Panc1 (cell line): ENCODE data around the gene HMGN5. TPM values are rescaled to one million over a fixed set of nuclear protein-coding genes. Genes with fewer than 3 reads are reported as not detected.

Experiments used
- ATAC-seq: fragments of 200-7000 bp; cut with Tn5 transposase; 2 replicates; pipeline ENCODE4 v1.9.1; 2020; ENCODE audit warnings: mild to moderate bottlenecking, moderate library complexity
- BruUV-seq: library from RNA; stranded (reverse); fragments of 400-500 nt; replicated peaks from 2 replicates; lab custom pipeline; 2021; lab: Mats Ljungman, UMichigan
- CTCF ChIA-PET: fragments of 300-600 bp; sonication (Branson Sonifier 250); formaldehyde crosslinking; loops from one replicate; lab custom pipeline; 2022; ENCODE audit warnings: antibody characterized with exemption; lab: Charles Lee
- POLR2A ChIA-PET: fragments of 300-600 bp; sonication (Branson Sonifier 250); formaldehyde crosslinking; loops from one replicate; lab custom pipeline; 2022; ENCODE audit warnings: antibody characterized with exemption; lab: Charles Lee
- DNase-seq: peaks from one replicate; pipeline ENCODE4 v3.0.0-alpha.2; 2010; ENCODE audit warnings: low read depth, low spot score
- H3K27ac ChIP-seq: 2 replicates; pipeline ENCODE4 v1.5.1; 2011; ENCODE audit warnings: mild to moderate bottlenecking, low read length, inconsistent platforms
- H3K27me3 ChIP-seq: fragments of 200-500 bp; sonication (Bioruptor generic); 2 replicates; pipeline ENCODE4 v1.6.0; 2014; ENCODE audit warnings: low read length, inconsistent platforms; ENCODE audit not compliant: control insufficient read depth, insufficient read depth
- H3K36me3 ChIP-seq: fragments of 200-500 bp; sonication (Bioruptor generic); 2 replicates; pipeline ENCODE4 v1.5.1; 2014; ENCODE audit warnings: inconsistent platforms, mild to moderate bottlenecking, low read length, moderate library complexity; ENCODE audit not compliant: control insufficient read depth, insufficient read depth
- H3K4me1 ChIP-seq: 2 replicates; pipeline ENCODE4 v1.5.1; 2011; ENCODE audit warnings: inconsistent platforms, mild to moderate bottlenecking, low read length, moderate library complexity; ENCODE audit not compliant: control insufficient read depth, insufficient read depth
- H3K4me3 ChIP-seq, 2 experiments: 2 replicates each; pipeline ENCODE4 v1.5.1; 2011 to 2012; ENCODE audit warnings: low read depth in 2 of 2, low read length in 2 of 2, mild to moderate bottlenecking in 2 of 2, inconsistent platforms in 1 of 2, moderate library complexity in 1 of 2
- H3K9me3 ChIP-seq: fragments of 200-500 bp; sonication (Bioruptor generic); 2 replicates; pipeline ENCODE4 v1.5.1; 2014; ENCODE audit warnings: low read depth, mild to moderate bottlenecking, inconsistent platforms, low read length, moderate library complexity; ENCODE audit not compliant: control insufficient read depth, insufficient read depth
- POLR2AphosphoS5 ChIP-seq: IDR thresholded peaks from 2 replicates; pipeline ENCODE4 v1.6.1; 2012; ENCODE audit warnings: mild to moderate bottlenecking, low read depth, low read length, moderate library complexity
- REST ChIP-seq, 2 experiments: IDR thresholded peaks; 2 replicates each; pipeline ENCODE4 v1.6.1; 2011 to 2012; ENCODE audit warnings: low read depth in 2 of 2, control low read depth in 1 of 2, low read length in 1 of 2, mild to moderate bottlenecking in 1 of 2, moderate library complexity in 1 of 2; ENCODE audit not compliant: insufficient read depth in 1 of 2
- SIN3A ChIP-seq: IDR thresholded peaks from 2 replicates; pipeline ENCODE4 v1.6.1; 2012; ENCODE audit warnings: low read depth, mild to moderate bottlenecking, low read length, moderate library complexity, borderline replicate concordance; ENCODE audit not compliant: insufficient read depth
- TCF7L2 ChIP-seq: IDR thresholded peaks from 2 replicates; pipeline ENCODE4 v1.6.1; 2011; ENCODE audit warnings: mild to moderate bottlenecking, low read depth, low read length, inconsistent platforms
- in situ Hi-C: cut with HindIII; loops from 2 replicates; pipeline ENCODE4 v1.10.0; 2016; ENCODE audit warnings: low sequenced_read_pairs, low pct_unique_long_range_greater_than_20kb
- intact Hi-C: fragments of 100-400 bp; cut with micrococcal nuclease; formaldehyde crosslinking; loops from one replicate; pipeline ENCODE4 v1.10.0; 2022; ENCODE audit not compliant: unreplicated experiment
- total RNA-seq: library from RNA; stranded (reverse); gene quantifications from one replicate; pipeline ENCODE4 v1.2.1, GENCODE V29; 2021; ENCODE audit not compliant: unreplicated experiment
- TF ChIP-seq, protein P1 (sequence below): fragments of 450-650 bp; IDR thresholded peaks from 2 replicates; pipeline ENCODE4 v1.5.1; 2017; ENCODE audit warnings: mild to moderate bottlenecking

The HMGN5 gene
- total RNA-seq, 1 experiment from 2014 or later = 1.5 TPM

DNA sequence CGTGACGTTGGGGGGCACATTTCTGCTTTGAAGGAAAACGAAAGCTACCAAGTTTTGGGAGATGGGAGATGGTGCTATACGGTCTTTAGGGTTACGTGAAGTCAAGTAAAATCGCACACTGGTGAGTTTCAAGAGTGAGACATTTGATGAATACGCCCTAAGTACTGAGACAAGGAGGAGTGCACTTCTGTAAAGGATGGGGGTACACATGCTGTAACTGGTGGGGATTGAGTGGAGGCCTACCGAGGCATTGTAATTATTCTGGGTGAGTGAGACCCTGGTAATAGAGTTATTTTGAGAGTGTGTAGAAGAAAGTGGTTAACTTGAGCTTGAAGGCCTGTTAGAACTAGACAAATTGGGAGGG is 725 bp upstream of the HMGN5 start:
- in situ Hi-C loops = no loop called here
- Histone ChIP-seq H3K27ac (peak overlapping the region; percentile 96), H3K9me3 (no peaks in the 10 kb centered on the region), H3K36me3 (no peaks in the 10 kb centered on the region), H3K4me1 (peaks cover 2% of the 10 kb centered on the region; the same call in 1 of the 2 replicates), H3K27me3 (no peaks in the 10 kb centered on the region), H3K4me3 (peak overlapping the region; percentile 77 to 85)
- no TSS peak for BruUV-seq
- ATAC-seq (peak; percentile 59), DNase-seq (no peak)
- TF ChIP-seq REST (IDR thresholded peaks at IDR 0.05; ENCODE audit: insufficient read depth in 1 of 2, low read depth in 2 of 2, low read length in 1 of 2) = no peak
- TF ChIP-seq POLR2AphosphoS5 = no peak
- TF ChIP-seq, protein P1, sequence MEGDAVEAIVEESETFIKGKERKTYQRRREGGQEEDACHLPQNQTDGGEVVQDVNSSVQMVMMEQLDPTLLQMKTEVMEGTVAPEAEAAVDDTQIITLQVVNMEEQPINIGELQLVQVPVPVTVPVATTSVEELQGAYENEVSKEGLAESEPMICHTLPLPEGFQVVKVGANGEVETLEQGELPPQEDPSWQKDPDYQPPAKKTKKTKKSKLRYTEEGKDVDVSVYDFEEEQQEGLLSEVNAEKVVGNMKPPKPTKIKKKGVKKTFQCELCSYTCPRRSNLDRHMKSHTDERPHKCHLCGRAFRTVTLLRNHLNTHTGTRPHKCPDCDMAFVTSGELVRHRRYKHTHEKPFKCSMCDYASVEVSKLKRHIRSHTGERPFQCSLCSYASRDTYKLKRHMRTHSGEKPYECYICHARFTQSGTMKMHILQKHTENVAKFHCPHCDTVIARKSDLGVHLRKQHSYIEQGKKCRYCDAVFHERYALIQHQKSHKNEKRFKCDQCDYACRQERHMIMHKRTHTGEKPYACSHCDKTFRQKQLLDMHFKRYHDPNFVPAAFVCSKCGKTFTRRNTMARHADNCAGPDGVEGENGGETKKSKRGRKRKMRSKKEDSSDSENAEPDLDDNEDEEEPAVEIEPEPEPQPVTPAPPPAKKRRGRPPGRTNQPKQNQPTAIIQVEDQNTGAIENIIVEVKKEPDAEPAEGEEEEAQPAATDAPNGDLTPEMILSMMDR = no peak
- TF ChIP-seq TCF7L2 = no peak
- TF ChIP-seq SIN3A = no peak
- ChIA-PET POLR2A (no interaction called here), CTCF (interaction anchor here (0.6 kb wide), 1 partner anchor 81 kb away, joined by 3 read pairs; no protein-coding TSS in a partner anchor)
- intact Hi-C loops = no loop called here

- peak overlapping the region; percentile 77 to 85 for H3K4me3 ChIP-seq
- TF ChIP-seq SIN3A (no peak), TCF7L2 (no peak), POLR2AphosphoS5 (no peak), REST (IDR thresholded peaks at IDR 0.05; ENCODE audit: insufficient read depth in 1 of 2, low read depth in 2 of 2, low read length in 1 of 2) (no peak)
- TF ChIP-seq, protein P1 = no peak
- H3K36me3 ChIP-seq = no peaks in the 10 kb centered on the region
- TSS peak; percentile 76 for BruUV-seq
- no peak for ATAC-seq
- ChIA-PET POLR2A (no interaction called here), CTCF (no interaction called here)
- H3K9me3 ChIP-seq = no peaks in the 10 kb centered on the region
- peak overlapping the region; percentile 96 for H3K27ac ChIP-seq
- H3K27me3 ChIP-seq = no peaks in the 10 kb centered on the region
- in situ Hi-C loops = no loop called here
- peaks cover 2% of the 10 kb centered on the region; the same call in 1 of the 2 replicates for H3K4me1 ChIP-seq
- intact Hi-C loops = no loop called here
- no peak for DNase-seq
These were observed 642 bp downstream of the HMGN5 start for GRCh38 chrX:81201071-81201470.
